IgD-negative memory B cell (primary cell): ENCODE results near the gene CTSF. TPM values are rescaled to one million over a fixed set of nuclear protein-coding genes. Genes with fewer than 3 reads are reported as not detected.
"Not testable (repeated sequence)": the region's sequence is repeated elsewhere in the genome, so short reads cannot be mapped to it uniquely, and the experiment has no call there.

Experiments
- H3K27ac Mint-ChIP-seq, 3 donors: one replicate each; pipeline ENCODE4 v1.8.0; 2020 to 2022; ENCODE audit warnings: mild to moderate bottlenecking in 3 of 3, mixed read lengths in 3 of 3, moderate library complexity in 1 of 3
- H3K27me3 Mint-ChIP-seq: one replicate; pipeline ENCODE4 v1.8.0; 2021; ENCODE audit warnings: mixed read lengths
- H3K36me3 Mint-ChIP-seq: one replicate; pipeline ENCODE4 v1.8.0; 2020; ENCODE audit warnings: mild to moderate bottlenecking, mixed read lengths
- H3K4me1 Mint-ChIP-seq, 3 donors: one replicate each; pipeline ENCODE4 v1.8.0; 2020 to 2022; ENCODE audit warnings: mixed read lengths in 3 of 3, mild to moderate bottlenecking in 1 of 3
- H3K4me3 Mint-ChIP-seq, 4 donors: one replicate each; pipeline ENCODE4 v1.8.0; 2020 to 2022; ENCODE audit warnings: mild to moderate bottlenecking in 4 of 4, mixed read lengths in 4 of 4, moderate library complexity in 3 of 4
- H3K9me3 Mint-ChIP-seq, 3 donors: one replicate each; pipeline ENCODE4 v1.8.0; 2020 to 2021; ENCODE audit warnings: mixed read lengths in 3 of 3, mild to moderate bottlenecking in 1 of 3
- polyA plus RNA-seq: library from polyadenylated mRNA; unstranded; fragments of 300-500 nt; fragmentation: Illumina TruSeq; gene quantifications from one replicate; pipeline ENCODE4 v1.2.3, GENCODE V29; 2021

Gene CTSF
- polyA plus RNA-seq, 1 donor from 2014 or later = 7.0 TPM

DNA sequence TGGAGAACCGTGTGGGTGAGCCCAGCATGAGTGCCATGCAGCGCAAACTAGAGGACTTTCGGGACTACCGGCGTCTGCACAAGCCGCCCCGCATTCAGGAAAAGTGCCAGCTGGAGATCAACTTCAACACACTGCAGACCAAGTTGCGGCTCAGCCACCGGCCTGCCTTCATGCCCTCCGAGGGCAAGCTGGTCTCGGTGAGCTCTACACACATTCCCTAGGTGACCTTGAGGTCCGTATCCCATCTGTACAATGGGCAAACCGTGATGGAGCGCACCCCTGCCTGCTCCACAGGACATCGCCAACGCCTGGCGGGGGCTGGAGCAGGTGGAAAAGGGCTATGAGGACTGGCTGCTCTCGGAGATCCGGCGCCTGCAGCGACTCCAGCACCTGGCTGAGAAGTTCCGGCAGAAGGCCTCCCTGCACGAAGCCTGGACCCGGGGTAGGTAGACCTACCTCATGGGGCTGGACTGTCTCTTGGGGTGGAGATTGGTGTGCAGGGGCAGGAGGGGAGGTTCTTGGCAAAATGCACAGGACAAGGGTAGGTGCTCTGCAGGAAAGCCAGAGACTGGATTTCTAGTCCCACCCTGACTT lies 10.6 kb downstream of the CTSF start:
- Mint-ChIP-seq H3K36me3 (peaks cover 2% of the 10 kb centered on the region), H3K27ac (no peak overlapping the region), H3K9me3 (no peaks in the 10 kb centered on the region), H3K4me1 (peaks cover 0 to 2% (median 0%) of the 10 kb centered on the region in 3 donors), H3K27me3 (peaks cover 15% of the 10 kb centered on the region), H3K4me3 (no peak overlapping the region)

DNA sequence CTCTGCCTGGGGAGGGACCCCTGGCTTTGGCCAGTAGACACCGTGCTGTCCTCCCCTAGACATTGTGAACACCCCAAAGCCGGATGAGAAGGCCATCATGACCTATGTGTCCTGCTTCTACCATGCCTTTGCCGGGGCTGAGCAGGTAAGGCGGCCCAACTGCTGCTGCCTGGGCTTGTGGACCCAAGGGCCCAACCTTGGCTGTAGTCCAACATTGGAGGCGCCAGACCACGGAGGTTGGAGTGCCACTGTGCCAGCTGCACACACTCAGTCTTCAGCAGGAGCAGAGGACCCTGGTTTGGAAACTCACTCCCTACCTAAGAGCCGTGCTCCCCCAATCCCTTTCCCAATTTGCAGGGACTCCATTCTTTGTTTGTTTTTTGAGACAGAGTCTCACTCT lies 12.3 kb downstream of the CTSF start:
- H3K27me3 Mint-ChIP-seq = peaks cover 12% of the 10 kb centered on the region
- no peaks in the 10 kb centered on the region for H3K9me3 Mint-ChIP-seq
- H3K4me3 Mint-ChIP-seq = peak overlapping the region in 1 of 4 donors; percentile 5
- peak overlapping the region in 1 of 3 donors; percentile 43 for H3K27ac Mint-ChIP-seq
- H3K4me1 Mint-ChIP-seq = peaks cover 0 to 2% (median 0%) of the 10 kb centered on the region in 3 donors
- peaks cover 2% of the 10 kb centered on the region for H3K36me3 Mint-ChIP-seq

DNA sequence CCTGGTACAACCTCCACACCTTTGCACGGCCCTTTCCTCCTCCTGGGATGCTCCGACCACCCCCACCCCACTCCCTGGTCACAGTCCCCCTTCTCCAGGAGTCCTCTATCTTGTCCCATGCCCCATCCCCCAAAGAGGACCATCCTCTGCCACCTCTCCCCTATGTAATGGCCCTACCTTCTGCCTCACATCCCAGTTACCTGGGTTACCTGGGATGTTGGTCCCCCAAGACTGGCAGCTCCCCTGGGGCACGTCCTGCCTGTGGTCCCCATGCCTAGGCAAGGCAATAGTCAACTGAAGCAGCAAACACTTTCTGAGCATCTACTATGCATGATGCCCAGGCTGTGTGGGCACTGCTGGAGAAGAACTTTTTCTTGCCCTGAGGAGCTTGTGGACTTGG lies 13.0 kb downstream of the CTSF start:
- no peak overlapping the region for H3K27ac Mint-ChIP-seq
- H3K36me3 Mint-ChIP-seq = peaks cover 3% of the 10 kb centered on the region
- no peaks in the 10 kb centered on the region for H3K9me3 Mint-ChIP-seq
- no peak overlapping the region for H3K4me3 Mint-ChIP-seq
- H3K4me1 Mint-ChIP-seq = peaks cover 0 to 3% (median 0%) of the 10 kb centered on the region in 3 donors
- H3K27me3 Mint-ChIP-seq = peaks cover 7% of the 10 kb centered on the region

DNA sequence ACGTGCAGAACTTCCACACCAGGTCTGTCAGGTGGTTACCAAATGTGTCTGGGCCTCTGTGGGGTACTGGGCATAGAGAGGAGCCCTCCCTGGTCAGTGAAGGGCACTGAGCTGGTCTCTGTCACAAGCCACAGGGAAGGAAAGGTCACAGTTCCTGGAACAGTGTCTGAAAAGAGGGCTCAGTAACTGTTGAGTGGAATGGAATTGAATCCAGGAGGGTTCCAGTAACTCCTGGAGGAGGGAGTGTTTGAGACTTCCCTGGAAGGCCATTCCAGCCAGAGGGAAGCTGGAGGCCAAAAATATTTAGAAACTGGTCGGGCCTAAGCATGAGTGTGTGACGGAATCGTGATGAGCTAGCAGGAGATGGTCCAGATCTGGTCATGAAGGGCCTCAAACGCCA lies 13.8 kb downstream of the CTSF start:
- Mint-ChIP-seq H3K27me3 (peaks cover 6% of the 10 kb centered on the region), H3K4me1 (peaks cover 0 to 3% (median 0%) of the 10 kb centered on the region in 3 donors), H3K4me3 (no peak overlapping the region), H3K27ac (no peak overlapping the region), H3K36me3 (peaks cover 3% of the 10 kb centered on the region), H3K9me3 (no peaks in the 10 kb centered on the region)

DNA sequence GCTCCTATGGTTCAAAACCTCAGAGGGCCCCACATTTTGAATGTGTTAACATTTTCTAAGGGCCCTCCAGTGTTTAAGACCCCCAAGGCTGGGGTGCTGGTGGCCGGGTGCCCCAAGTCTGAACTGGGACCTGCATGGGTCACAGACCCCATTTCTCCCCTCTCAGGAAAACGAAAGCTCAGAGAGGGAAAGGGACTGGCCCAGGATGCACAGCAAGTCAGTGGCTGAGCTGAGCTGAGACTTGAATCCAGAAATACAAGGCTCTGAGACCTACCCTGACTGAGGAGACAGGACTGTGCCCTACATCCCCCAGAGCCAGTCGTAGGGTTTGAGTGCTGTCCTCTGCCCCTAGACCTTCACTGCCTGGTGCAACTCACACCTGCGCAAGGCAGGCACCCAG lies 17.5 kb downstream of the CTSF start:
- Mint-ChIP-seq H3K36me3 (peaks cover 3% of the 10 kb centered on the region), H3K27ac (no peak overlapping the region), H3K9me3 (no peaks in the 10 kb centered on the region)

DNA sequence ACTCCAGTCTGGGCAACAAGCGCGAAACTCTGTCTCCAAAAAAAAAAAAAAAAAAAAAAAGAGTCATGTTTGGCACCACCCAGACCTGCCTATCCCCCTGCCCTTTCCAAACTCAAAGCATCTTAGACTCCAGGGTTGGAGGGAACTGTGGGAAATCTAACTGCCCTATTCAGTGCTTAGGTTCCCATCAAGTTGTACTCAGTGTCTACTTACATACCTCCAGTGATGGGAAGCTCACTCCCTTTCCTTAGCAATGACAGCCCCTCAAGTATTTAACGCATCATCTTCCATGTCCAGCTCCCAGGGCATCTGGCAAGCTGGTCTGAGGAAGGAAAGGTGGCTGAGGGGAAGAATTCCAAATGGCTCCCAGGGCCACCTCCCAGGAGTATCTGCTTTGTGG lies 18.7 kb downstream of the CTSF start:
- H3K27ac Mint-ChIP-seq = peak overlapping the region in 1 of 3 donors; percentile 6
- H3K4me1 Mint-ChIP-seq = peaks cover 5 to 11% (median 5%) of the 10 kb centered on the region in 3 donors
- peaks cover 2% of the 10 kb centered on the region for H3K36me3 Mint-ChIP-seq
- no peaks in the 10 kb centered on the region for H3K9me3 Mint-ChIP-seq
- H3K4me3 Mint-ChIP-seq = peak overlapping the region in 1 of 4 donors; percentile 49
- no peaks in the 10 kb centered on the region for H3K27me3 Mint-ChIP-seq

More for the DNA sequence above, 17.5 kb downstream of the CTSF start:
- Mint-ChIP-seq H3K27me3 (no peaks in the 10 kb centered on the region), H3K4me3 (no peak overlapping the region), H3K4me1 (peaks cover 0 to 8% (median 0%) of the 10 kb centered on the region in 3 donors)

DNA sequence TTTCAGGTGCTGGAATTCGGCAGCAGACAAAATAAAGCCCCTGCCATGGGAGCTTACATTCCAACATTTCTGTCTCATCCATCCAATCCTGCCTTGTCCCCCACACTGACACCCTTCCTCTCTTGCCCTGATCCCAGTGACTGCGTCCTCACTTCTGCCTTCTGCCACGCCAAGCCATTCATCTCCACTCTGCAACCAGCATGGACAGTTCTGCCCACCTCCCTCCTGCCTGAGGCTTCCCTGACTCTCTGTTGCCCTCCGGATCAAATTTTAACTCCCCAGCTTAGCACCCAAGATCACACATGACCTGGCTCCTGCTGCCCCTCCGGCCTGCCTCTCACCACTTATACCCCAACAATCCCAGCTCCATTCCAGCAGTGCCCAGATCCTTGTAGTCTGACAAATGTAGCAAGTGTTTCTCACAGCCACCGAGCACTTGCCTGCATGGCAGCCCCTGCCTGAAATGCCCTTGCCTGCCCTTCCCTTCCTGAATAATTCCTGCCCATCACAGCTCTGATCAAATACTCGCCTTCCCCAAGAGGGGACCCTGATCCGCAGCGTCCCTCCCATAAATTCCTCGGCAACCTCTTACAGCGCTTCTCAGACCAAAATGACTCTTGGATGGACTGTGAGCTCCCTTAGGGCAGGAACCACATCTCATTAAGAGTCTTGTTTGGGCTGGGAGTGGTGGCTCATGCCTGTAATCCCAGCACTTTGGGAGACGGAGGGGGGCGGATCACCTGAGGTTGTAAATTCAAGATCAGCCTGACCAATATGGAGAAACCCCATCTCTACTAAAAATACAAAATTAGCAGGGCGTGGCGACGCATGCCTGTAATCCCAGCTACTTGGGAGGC lies 19.4 kb downstream of the CTSF start:
- H3K27me3 Mint-ChIP-seq = no peaks in the 10 kb centered on the region
- peak overlapping the region in 3 of 4 donors; percentile 31 to 67 (median 58) for H3K4me3 Mint-ChIP-seq
- peak overlapping the region in 1 of 3 donors; percentile 8 for H3K27ac Mint-ChIP-seq
- H3K9me3 Mint-ChIP-seq = no peaks in the 10 kb centered on the region
- H3K4me1 Mint-ChIP-seq = peaks cover 10 to 14% (median 10%) of the 10 kb centered on the region in 3 donors
- H3K36me3 Mint-ChIP-seq = peaks cover 4% of the 10 kb centered on the region

DNA sequence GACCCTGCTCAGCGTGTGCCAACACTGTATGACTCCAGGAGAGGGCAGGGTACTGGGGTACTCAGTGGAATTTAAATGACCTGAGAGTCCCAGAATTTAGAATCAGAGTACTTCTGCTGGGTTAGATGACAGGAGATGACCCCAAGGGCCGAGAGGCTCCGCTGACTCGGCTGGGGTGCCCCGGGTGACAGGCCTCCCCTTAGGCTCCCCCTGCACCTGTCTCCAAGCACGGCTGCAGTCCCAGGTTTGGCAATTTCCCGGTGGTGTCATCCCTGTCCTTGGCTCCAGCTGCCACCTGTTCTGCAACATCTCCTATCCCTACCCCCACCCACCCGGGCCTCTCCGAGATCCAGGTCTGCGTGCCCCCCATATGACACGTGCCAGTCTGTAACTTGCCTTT lies 20.4 kb downstream of the CTSF start:
- no peaks in the 10 kb centered on the region for H3K9me3 Mint-ChIP-seq
- H3K4me3 Mint-ChIP-seq = peak overlapping the region in 3 of 4 donors; percentile 9 to 78 (median 58)
- no peaks in the 10 kb centered on the region for H3K27me3 Mint-ChIP-seq
- peaks cover 4% of the 10 kb centered on the region for H3K36me3 Mint-ChIP-seq
- peaks cover 19 to 22% (median 19%) of the 10 kb centered on the region in 3 donors for H3K4me1 Mint-ChIP-seq
- H3K27ac Mint-ChIP-seq = no peak overlapping the region

DNA sequence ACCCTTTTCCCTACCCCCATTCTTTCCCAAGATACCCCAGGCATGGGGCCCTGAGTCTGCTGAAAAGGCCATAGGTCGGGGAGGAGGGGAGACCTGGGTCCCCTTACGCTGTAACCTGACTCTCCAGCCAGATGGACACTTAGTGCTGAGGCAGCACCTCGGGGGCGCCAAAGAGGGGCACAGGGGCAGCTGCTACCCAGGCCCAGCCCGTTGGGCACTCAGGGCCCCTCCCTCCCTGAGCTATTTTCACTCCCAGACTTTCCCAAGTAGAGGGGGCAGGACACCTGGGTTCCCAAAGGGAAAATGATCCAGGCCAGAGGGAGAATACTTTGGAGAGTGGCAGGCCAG lies 20.8 kb downstream of the CTSF start:
- peaks cover 4% of the 10 kb centered on the region for H3K36me3 Mint-ChIP-seq
- no peak overlapping the region for H3K27ac Mint-ChIP-seq
- no peaks in the 10 kb centered on the region for H3K9me3 Mint-ChIP-seq
- no peaks in the 10 kb centered on the region for H3K27me3 Mint-ChIP-seq
- H3K4me1 Mint-ChIP-seq = peaks cover 19 to 23% (median 23%) of the 10 kb centered on the region in 3 donors
- H3K4me3 Mint-ChIP-seq = peak overlapping the region in 3 of 4 donors; percentile 9 to 93 (median 58)

DNA sequence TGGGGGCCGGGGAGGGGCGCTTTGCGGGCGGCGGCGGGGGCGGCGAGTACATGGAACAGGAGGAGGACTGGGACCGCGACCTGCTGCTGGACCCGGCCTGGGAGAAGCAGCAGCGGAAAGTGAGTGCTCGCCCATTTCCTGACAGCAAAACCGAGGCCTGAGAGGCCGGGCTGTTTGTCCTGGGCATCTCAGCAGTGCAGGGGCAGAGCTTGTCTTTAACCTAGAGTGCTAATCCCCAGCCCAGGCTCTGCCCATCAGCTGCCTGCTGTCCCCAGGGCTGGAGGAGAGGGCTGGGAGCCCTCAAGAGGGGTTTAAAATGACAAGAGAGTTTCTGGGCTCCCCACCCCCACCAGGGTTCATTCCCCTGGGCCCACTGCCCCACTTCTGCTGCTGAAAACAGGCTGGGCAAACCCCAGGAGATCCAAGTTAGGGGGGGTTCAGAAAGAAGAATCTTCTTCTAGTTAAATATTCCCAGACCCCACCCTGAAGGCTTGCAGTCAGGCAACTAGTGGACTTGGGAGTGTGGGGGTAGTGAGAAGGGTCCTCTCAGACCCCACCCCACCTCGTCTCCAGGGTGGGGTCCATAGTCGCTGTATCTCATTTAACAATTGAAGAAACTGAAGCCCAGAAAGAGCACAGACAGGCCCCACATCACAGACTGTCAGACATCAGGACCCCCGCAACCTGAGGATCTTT lies 21.3 kb downstream of the CTSF start:
- H3K4me3 Mint-ChIP-seq = peak overlapping the region; percentile 84 to 94 (median 92)
- H3K27me3 Mint-ChIP-seq = no peaks in the 10 kb centered on the region
- H3K4me1 Mint-ChIP-seq = peaks cover 24 to 27% (median 25%) of the 10 kb centered on the region in 3 donors
- peaks cover 4% of the 10 kb centered on the region for H3K36me3 Mint-ChIP-seq
- no peaks in the 10 kb centered on the region for H3K9me3 Mint-ChIP-seq
- peak overlapping the region in 2 of 3 donors; percentile 61 to 95 for H3K27ac Mint-ChIP-seq

DNA sequence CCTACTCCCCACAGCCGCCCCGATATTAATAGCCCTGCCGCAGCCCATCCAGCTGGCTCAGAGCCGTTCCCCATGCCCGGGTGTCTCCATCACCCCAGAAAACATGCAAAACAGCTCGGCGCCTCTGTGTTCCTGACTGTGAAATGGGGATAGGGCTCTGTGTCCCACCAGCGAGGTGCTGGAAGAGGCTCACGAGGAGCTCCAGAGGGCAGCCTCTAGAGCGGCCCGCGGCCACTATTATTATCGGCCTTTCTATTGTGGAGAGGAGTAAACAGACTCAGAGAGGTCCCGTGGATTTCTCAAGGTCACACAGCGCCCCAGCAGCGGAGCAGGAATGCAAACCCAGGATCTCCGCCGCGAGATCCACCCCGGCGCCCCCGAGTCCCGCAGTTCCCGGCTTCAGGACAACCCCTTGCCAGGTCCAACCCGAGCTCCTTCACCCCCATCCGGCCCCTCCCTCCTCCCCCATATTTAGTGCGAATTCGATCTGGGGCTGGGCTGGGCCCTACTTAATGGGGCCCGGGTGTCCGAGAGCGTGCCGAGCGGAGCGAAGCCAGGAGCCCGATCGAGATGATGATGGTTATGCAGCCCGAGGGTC lies 21.9 kb downstream of the CTSF start, which contains the start of gene ACTN3:
ACTN3 (plus strand) TSS at position 536 of the 598 bp plus-strand sequence; CDS start at position 571, 35 bp downstream.
- H3K4me1 Mint-ChIP-seq = peaks cover 24 to 28% (median 28%) of the 10 kb centered on the region in 3 donors
- H3K27me3 Mint-ChIP-seq = no peaks in the 10 kb centered on the region
- H3K27ac Mint-ChIP-seq = peak within 1 kb of the TSS; percentile 61 to 95 (median 86)
- peak within 1 kb of the TSS; percentile 84 to 94 (median 92) for H3K4me3 Mint-ChIP-seq
- peaks cover 4% of the 10 kb centered on the region for H3K36me3 Mint-ChIP-seq
- no peaks in the 10 kb centered on the region for H3K9me3 Mint-ChIP-seq

DNA sequence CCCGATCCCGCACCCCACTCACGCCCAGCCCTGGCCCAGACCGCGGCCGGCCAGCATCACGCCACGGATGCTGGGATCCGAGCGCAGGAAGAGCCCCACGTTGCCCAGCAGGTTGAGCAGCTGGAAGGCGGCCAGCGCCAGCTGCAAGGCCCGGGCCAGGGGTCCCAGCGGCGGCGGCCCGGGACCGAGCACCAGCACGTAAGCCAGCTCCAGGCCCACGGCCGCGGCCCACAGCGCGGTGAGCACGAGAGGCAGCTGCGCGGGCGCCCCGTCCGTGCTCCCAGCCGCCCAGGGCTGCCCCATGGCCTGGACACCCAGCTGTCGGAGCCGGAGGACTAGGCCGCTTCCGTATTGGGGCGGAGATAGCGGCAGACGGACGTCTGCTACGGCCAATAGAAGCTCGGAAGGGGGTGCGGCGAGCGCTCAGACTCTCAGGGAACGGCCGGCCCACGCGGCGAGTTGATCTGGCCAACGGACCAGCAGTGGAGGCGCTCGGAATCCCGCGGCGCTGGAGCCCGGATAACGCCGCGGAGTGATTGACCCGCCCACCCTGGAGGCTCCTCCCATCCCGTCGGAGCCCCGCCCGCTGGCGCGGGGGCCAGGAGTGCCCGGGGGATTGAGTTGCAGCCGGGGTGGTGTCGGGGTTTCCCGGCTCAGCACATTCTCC lies 22.6 kb downstream of the CTSF start, which contains the start of gene ZDHHC24:
ZDHHC24 (minus strand) TSS at position 348 of the 667 bp plus-strand sequence; CDS start at position 303, 45 bp downstream.
- Mint-ChIP-seq H3K27ac (peak within 1 kb of the TSS; percentile 61 to 95 (median 86)), H3K36me3 (peaks cover 4% of the 10 kb centered on the region), H3K4me1 (peaks cover 24 to 28% (median 28%) of the 10 kb centered on the region in 3 donors), H3K9me3 (no peaks in the 10 kb centered on the region), H3K4me3 (peak within 1 kb of the TSS; percentile 84 to 97 (median 94)), H3K27me3 (no peaks in the 10 kb centered on the region)

DNA sequence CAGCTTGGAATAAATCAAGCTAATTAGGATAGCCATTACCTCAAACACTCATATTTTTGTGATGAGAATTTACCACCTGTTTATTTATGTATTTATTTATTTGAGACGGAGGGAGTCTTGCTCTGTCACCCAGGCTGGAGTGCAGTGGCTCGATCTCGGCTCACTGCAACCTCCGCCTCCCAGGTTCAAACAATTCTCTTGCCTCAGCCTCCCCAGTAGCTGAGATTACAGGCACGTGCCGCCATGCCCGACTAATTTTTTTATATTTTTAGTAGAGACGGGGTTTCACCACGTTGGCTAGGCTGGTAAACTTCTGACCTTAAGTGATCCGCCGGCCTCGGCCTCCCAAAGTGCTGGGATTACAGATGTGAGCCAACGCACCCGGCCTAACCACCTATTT lies 23.5 kb downstream of the CTSF start:
- H3K4me1 Mint-ChIP-seq = peaks cover 24 to 29% (median 28%) of the 10 kb centered on the region in 3 donors
- H3K27me3 Mint-ChIP-seq, H3K9me3 Mint-ChIP-seq, H3K36me3 Mint-ChIP-seq: not testable (repeated sequence)
- H3K4me3 Mint-ChIP-seq = peak overlapping the region; percentile 84 to 97 (median 94)
- peak overlapping the region; percentile 48 to 95 (median 65) for H3K27ac Mint-ChIP-seq
